ENCODE measurements around the gene GLT8D1. TPM values are rescaled to one million over a fixed set of nuclear protein-coding genes. Genes with fewer than 3 reads are reported as not detected.

The GLT8D1 gene
- total RNA-seq, 1 donor from 2014 or later = 88.0 TPM

DNA sequence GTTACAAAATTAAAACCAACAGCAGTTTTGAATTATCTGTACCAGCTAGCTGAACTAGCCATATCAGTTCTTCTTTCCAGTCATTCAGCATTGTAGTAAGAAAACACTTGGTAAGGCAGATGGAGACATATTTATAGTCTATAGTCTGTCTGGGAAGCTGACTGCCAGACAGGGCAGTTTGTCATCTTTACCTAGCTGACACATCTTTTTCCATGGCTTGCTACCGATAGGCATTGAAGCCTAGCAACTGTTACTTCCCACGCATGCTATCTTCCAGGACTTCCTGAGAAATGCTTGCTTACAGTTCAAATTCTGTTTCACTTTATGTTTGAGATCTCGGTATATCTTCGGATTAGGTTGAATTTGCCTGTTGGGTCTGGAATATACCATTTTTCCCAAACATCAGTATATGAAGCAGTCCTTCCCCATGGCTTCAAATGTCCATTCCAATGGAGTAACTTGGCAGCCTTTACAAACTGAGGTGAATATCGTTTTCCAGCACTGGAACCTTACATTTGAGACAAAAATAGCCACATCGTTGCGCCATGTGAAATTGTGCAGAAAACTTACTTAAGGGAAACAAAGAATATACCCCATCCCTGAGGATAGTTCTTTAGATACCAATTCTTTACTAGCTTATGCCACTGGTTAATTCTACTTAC, 10.9 kb downstream of the GLT8D1 start:
- no peak overlapping the region for H3K27ac ChIP-seq

GRCh38 chr3:52693071-52693470, 12.5 kb downstream of the GLT8D1 start:
- H3K27me3 ChIP-seq = no peaks in the 10 kb centered on the region
- TF ChIP-seq EZH2phosphoT487 (IDR thresholded peaks at IDR 0.05) (no peak), EZH2 (IDR thresholded peaks at IDR 0.05) (no peak), CTCF (IDR thresholded peaks at IDR 0.05) (no peak)
- H3K27ac ChIP-seq = no peak overlapping the region
- H3K4me2 ChIP-seq = no peak overlapping the region
- no peaks in the 10 kb centered on the region for H3K4me1 ChIP-seq
- Mint-ChIP-seq H3K27ac (no peak overlapping the region), H3K9me3 (no peaks in the 10 kb centered on the region), H3K4me3 (no peak overlapping the region), H3K36me3 (peaks cover 49% of the 10 kb centered on the region), H3K27me3 (ENCODE audit: insufficient read depth, low read depth) (no peaks in the 10 kb centered on the region), H3K4me1 (no peaks in the 10 kb centered on the region)
- H3K9ac ChIP-seq = no peak overlapping the region
- H4K20me1 ChIP-seq (ENCODE audit: low read depth) = peaks cover 6% of the 10 kb centered on the region
- no peaks in the 10 kb centered on the region for H3K9me3 ChIP-seq (ENCODE audit: low read depth)
- no peak for DNase-seq (ENCODE audit: low spot score)
- H3F3A ChIP-seq (ENCODE audit: low read depth) = peaks cover 94% of the 10 kb centered on the region
- peaks cover 36% of the 10 kb centered on the region for H3K79me2 ChIP-seq (ENCODE audit: low read depth)
- peaks cover 29% of the 10 kb centered on the region for H3K36me3 ChIP-seq
- no peak overlapping the region for H3K4me3 ChIP-seq
- H2AFZ ChIP-seq (replicated peaks) = no peak overlapping the region

More for the DNA sequence above, 10.9 kb downstream of the GLT8D1 start:
- Histone ChIP-seq H3K36me3 (peaks cover 14% of the 10 kb centered on the region), H3K4me1 (no peaks in the 10 kb centered on the region), H3K9ac (no peak overlapping the region), H3F3A (ENCODE audit: low read depth) (peaks cover 90% of the 10 kb centered on the region), H3K4me2 (no peak overlapping the region), H2AFZ (replicated peaks) (no peak overlapping the region), H4K20me1 (ENCODE audit: low read depth) (no peaks in the 10 kb centered on the region), H3K79me2 (ENCODE audit: low read depth) (peaks cover 20% of the 10 kb centered on the region), H3K4me3 (no peak overlapping the region), H3K9me3 (ENCODE audit: low read depth) (no peaks in the 10 kb centered on the region), H3K27me3 (no peaks in the 10 kb centered on the region)
- H3K4me1 Mint-ChIP-seq = no peaks in the 10 kb centered on the region
- TF ChIP-seq EZH2phosphoT487 (IDR thresholded peaks at IDR 0.05) (no peak), EZH2 (IDR thresholded peaks at IDR 0.05) (no peak), CTCF (IDR thresholded peaks at IDR 0.05) (no peak)
- H3K9me3 Mint-ChIP-seq = no peaks in the 10 kb centered on the region
- DNase-seq (ENCODE audit: low spot score) = no peak
- no peak overlapping the region for H3K4me3 Mint-ChIP-seq
- no peak overlapping the region for H3K27ac Mint-ChIP-seq
- H3K27me3 Mint-ChIP-seq (ENCODE audit: insufficient read depth, low read depth) = no peaks in the 10 kb centered on the region
- H3K36me3 Mint-ChIP-seq = peaks cover 38% of the 10 kb centered on the region

DNA sequence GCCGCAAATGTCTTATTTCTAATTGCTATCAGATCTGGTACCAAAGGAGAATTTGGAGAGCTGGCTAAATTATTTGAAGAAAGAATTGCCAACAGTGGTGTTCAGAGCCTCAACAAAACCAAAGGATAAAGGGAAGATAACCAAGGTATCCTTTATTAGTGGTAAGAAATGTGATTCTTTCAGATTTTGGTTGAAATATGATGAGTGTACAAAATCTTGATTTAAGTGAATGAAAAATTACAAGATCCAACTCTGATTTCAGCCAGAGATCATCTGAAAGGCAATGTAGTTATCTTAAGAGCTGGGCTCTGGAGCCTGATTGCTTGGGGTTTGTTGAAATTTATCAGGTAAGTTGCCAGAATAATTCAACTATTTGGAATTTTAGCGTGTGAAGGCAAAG, 15.0 kb downstream of the GLT8D1 start:
- H3K9ac ChIP-seq = no peak overlapping the region
- no peak overlapping the region for H3K4me2 ChIP-seq

More for the DNA sequence above, 15.0 kb downstream of the GLT8D1 start:
- no peak overlapping the region for H2AFZ ChIP-seq (replicated peaks)
- no peaks in the 10 kb centered on the region for H3K9me3 Mint-ChIP-seq
- H3K36me3 ChIP-seq = peaks cover 39% of the 10 kb centered on the region
- peaks cover 2% of the 10 kb centered on the region for H3K27me3 Mint-ChIP-seq (ENCODE audit: insufficient read depth, low read depth)
- H3K27me3 ChIP-seq = no peaks in the 10 kb centered on the region
- H3K27ac ChIP-seq = no peak overlapping the region
- H3K79me2 ChIP-seq (ENCODE audit: low read depth) = peaks cover 59% of the 10 kb centered on the region
- H3K4me3 Mint-ChIP-seq = no peak overlapping the region
- H4K20me1 ChIP-seq (ENCODE audit: low read depth) = peaks cover 7% of the 10 kb centered on the region
- peaks cover 38% of the 10 kb centered on the region for H3K36me3 Mint-ChIP-seq
- H3K4me1 Mint-ChIP-seq = peaks cover 12% of the 10 kb centered on the region
- TF ChIP-seq EZH2phosphoT487 (IDR thresholded peaks at IDR 0.05) = no peak
- no peak for TF ChIP-seq CTCF (IDR thresholded peaks at IDR 0.05)
- TF ChIP-seq EZH2 (IDR thresholded peaks at IDR 0.05) = no peak
- peaks cover 78% of the 10 kb centered on the region for H3F3A ChIP-seq (ENCODE audit: low read depth)
- no peak overlapping the region for H3K4me3 ChIP-seq
- H3K9me3 ChIP-seq (ENCODE audit: low read depth) = no peaks in the 10 kb centered on the region
- H3K4me1 ChIP-seq = peaks cover 12% of the 10 kb centered on the region
- H3K27ac Mint-ChIP-seq = no peak overlapping the region
- no peak for DNase-seq (ENCODE audit: low spot score)

Data from neural progenitor cell (in vitro differentiated cells).